RWPE1 (cell line): ENCODE data around the gene FADS2.

Source experiments
- CTCF ChIA-PET: fragments of 350-600 bp; sonication (Branson Sonifier 250); formaldehyde crosslinking; extraction: SDS; loops from one replicate; lab custom pipeline; 2021; lab: Yijun Ruan, JAX
- POLR2A ChIA-PET: fragments of 400-600 bp; formaldehyde crosslinking; extraction: SDS; loops from one replicate; lab custom pipeline; 2020; ENCODE audit warnings: antibody characterized with exemption; ENCODE audit not compliant: low non-redundant PET; lab: Yijun Ruan, JAX
- DNase-seq: peaks from one replicate; pipeline ENCODE4 v3.0.0; 2012; ENCODE audit warnings: low spot score
- H3K27ac ChIP-seq: fragments of 450-650 bp; 2 replicates; pipeline ENCODE4 v1.5.1; 2017
- CTCF ChIP-seq: fragments of 450-650 bp; conservative IDR thresholded peaks from 2 replicates; pipeline ENCODE4 v1.5.1; 2017; ENCODE audit warnings: low read depth, mild to moderate bottlenecking

The FADS2 gene

DNA sequence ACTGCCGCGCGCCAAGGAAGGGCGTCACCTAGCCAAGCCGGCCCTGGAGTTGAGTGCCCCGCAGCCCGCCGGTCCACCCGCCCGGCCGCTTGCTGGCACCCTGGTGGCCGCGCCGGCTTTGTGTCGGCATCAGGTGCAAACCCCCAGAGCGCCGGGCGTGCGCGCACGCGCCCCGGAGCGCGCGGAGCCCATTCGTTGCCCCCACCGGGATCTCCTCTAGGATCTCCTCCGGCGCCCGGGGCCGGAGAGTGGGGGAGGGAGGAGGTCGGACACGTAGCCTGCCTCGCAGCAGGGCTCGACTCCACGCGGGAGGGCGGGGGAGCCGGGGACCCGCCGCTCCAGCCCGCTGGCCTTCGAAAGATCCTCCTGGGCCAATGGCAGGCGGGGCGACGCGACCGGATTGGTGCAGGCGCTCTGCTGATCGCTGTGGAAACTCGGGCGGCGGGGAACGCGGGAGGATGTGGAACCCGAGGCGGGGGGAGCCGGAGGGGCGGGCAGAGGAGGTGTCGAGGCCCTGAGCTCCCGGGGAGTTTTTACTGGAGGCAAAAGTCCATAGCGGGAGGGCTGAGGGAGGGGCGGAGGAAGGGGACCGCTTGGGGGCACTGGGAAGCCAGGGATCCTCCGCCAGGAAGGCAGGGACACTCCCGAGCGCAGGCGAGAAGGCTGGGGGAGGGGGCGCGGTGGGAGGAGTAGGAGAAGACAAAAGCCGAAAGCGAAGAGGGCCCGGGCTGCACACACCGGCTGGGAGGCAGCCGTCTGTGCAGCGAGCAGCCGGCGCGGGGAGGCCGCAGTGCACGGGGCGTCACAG, at the start of gene FADS2:
TSS of gene FADS2 (plus strand) at position 730 of the 808 bp plus-strand sequence. CDS start 91 bp downstream, outside the sequence.
- no peak for TF ChIP-seq CTCF
- ChIA-PET POLR2A (no interaction called here), CTCF (interaction anchor here (0.7 kb wide), 1 partner anchor 144 kb away, joined by 3 read pairs; no protein-coding TSS in a partner anchor)
- DNase-seq: peak; percentile 51
- H3K27ac ChIP-seq: peak within 1 kb of the TSS; percentile 91

- TF ChIP-seq CTCF: no peak
- POLR2A ChIA-PET: no interaction called here
- DNase-seq: no peak
- CTCF ChIA-PET: no interaction called here
- no peak overlapping the region for H3K27ac ChIP-seq
These were observed 49.7 kb upstream of the FADS2 start for GRCh38 chr11:61778357-61778886.

- TF ChIP-seq CTCF: no peak
- no peak for DNase-seq
- no peak overlapping the region for H3K27ac ChIP-seq
- POLR2A ChIA-PET: no interaction called here
- CTCF ChIA-PET: interaction anchor here (1.3 kb wide), 1 partner anchor 31 kb away, joined by 4 read pairs; no protein-coding TSS in a partner anchor
These were observed 49.0 kb upstream of the FADS2 start for GRCh38 chr11:61778920-61779650.

DNA sequence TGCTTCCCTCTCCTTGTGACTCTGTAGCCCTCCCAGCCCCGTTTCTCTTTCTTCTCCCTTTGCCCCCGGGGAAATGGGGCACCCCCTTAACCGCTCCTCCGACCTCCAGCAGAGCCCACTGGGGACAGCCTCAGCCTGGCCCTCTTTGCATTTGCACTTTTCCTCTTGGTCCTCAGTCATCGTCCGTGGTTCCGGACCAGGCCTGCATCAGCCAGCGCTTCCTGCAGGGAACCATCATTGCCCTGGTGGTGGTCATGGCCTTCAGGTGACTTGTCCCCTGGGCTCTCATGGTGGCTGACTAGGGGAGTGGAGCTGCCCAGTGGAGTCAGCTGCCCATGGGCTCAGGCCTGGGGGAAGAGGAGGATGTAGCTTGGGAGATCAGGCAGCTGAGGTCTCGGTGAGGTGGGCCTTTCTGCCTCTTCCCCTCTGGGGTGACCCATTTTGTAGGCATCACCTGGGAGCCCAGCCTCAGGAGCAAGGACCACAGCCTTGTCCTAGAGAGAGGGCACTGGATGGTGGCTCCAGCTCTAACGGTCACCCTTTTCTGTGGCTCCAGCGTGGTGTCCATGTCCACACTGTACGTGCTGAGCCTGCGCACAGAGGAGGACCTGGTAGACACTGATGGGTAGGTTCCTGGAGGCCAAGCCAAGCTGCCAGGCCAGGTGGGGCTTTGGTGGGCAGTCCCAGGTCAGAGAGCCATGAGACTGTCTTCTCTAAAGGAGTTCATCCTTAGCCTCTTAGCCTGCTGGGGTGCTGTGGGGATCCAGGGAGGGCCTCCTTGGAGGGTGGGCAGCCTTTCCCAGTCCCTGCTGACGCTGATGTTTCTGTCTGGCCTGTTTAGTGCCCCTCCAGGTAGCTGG, 48.2 kb upstream of the FADS2 start:
- ChIA-PET CTCF (interaction anchor here (1.3 kb wide), 2 partner anchors 32 to 334 kb away, joined by 3 to 4 read pairs; no protein-coding TSS in a partner anchor), POLR2A (no interaction called here)
- DNase-seq: no peak
- TF ChIP-seq CTCF: no peak
- no peak overlapping the region for H3K27ac ChIP-seq

GRCh38 chr11:61780581-61781162, 47.4 kb upstream of the FADS2 start:
- no peak for DNase-seq
- no peak for TF ChIP-seq CTCF
- POLR2A ChIA-PET: no interaction called here
- CTCF ChIA-PET: interaction anchor here (0.6 to 1.3 kb wide), 3 partner anchors 33 to 335 kb away, joined by 3 to 4 read pairs (median 3); no protein-coding TSS in a partner anchor
- H3K27ac ChIP-seq: peak overlapping the region; percentile 11; the same call in 1 of the 2 replicates
